GM18870 (cell line): ENCODE results near the gene ZNF564.
"Not testable (repeated sequence)": the region's sequence is repeated elsewhere in the genome, so short reads cannot be mapped to it uniquely, and the experiment has no call there.

Source experiments
- ATAC-seq: cut with Tn5 transposase; IDR thresholded peaks from one replicate; pipeline ENCODE4 v1.9.1; 2021; ENCODE audit warnings: moderate library complexity; ENCODE audit not compliant: unreplicated experiment

The ZNF564 gene

GRCh38 chr19:12551060-12551832 is at the start of gene ZNF564:
Gene ZNF564 (minus strand): TSS chr19:12551482. CDS start chr19:12551332, 150 bp downstream.
- peak; percentile 94 for ATAC-seq

DNA sequence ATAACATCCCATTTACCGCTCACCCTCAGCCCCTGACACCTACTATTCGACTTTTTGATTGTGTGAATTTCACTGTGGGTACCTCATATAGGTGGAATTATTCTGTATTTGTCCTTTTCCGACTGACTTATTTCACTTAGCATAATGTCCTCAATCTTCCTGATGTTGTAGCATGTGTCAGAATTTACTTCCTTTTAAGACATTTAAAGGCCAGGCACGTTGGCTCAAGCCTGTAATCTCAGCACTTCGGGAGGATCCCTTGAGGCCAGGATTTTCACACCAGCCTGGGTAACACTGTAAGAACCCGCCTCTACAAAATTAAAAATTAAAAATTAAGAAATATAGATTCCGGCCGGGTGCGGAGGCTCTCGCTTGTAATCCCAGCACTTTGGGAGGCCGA is 46.3 kb upstream of the ZNF564 start:
- no peak for ATAC-seq

DNA sequence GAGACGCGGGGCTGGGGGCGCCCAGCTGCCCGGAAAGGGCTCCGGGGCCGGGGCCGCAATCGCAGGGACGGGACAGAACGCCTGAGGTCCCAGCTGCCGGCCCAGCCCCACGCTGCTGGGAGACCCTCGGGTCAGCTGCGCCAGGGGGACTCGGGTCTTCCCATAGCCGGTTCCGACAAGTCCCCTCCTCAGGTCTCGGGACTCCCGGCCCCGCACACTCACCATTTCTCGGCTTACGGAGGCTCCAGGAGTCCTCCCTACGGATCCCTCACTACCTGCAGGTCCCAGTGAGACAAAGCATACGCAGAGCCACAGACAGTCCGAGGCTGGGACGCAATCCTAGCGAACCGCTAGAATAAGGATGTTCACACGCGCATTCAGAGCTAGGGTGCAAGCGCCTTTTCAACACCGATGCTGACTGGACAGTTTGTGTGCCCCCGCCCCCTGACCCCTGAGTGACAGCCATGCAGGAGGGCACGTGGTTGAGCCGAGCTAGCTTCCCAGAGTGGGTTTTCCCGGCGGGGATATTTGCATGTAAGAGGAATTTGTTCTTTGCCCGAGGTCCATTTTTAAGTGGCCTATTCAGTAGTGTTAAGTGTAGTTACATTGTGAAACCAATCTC is 45.8 kb upstream of the ZNF564 start:
- ATAC-seq = no peak

DNA sequence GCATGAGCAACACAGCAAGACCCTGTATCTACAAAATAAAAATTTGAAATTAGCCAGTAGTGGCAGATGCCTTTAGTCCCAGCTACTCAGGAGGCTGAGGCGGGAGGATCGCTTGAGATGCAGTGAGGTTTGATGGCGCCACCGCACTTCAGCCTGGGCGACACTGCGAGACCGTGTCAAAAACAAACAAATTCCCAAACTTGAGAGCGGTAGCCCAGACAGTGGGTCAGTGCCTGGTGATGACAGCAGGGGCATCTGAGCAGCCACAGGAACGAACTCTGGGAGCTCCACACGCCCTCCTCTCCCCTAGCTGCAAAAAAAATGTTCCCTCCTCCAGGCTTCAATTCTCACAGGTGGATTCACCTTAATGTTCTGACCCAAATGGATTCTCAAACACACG is 45.2 kb upstream of the ZNF564 start:
- no peak for ATAC-seq

DNA sequence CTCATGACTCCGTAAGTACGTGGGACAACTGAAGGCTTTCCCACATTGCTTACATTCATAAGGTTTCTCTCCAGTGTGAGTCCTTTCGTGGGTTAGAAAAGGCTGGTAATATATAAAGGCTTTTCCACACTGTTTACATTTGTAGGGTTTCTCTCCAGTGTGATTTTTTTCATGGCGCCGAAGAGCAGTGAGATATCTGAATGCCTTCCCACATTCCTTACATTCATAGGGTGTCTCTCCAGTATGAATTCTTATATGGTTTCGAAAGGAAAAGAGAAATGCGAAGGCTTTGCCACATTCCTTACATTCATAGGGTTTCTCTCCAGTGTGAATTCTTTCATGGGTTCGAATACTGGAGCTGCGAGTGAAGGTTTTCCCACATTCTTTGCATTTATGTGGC is 29.8 kb upstream of the ZNF564 start:
- ATAC-seq = no peak

DNA sequence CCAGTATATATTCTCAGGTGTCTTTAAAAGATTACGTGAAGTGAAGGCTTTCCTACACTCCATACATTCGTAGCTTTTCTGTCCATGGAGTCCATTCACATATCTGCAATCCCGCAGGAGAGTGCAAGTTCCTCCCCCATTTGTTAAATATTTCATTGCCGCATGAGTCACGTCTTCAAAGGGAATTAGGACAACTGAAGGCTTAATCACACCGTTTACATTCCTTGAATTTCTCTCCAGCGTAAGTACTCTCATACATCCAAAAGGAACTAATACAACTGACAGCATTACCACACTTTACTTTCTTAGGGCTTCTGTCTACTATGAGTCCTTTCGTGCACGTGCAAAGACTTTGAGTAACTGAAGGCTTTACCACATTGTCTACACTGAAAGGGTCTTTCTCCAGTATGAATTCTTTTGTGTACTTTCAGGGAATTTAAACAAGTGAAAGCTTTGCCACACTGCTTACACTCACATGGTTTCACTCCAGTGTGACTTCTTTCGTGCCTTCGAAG is 29.0 kb upstream of the ZNF564 start:
- ATAC-seq = no peak

- ATAC-seq = no peak
These were observed 27.4 kb upstream of the ZNF564 start for GRCh38 chr19:12578641-12579040.

DNA sequence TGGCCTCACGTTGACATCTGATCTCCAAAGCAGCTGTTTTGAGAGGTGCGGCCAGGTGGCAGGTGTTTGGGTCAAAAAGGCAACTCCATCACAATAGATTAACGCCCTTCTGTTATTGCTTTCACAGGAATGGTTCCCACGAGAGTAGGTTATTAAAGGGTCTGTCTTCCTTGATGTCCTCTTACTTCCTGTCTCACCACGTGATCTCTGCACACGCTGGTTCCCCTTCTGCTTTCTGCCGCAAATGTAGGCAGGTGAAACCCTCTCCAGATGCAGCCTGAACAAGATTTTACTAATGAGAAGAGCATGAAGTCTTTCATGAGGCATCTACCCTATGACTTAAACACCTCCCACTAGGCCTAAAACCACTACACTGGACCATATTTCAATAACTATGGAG is 22.8 kb upstream of the ZNF564 start:
- no peak for ATAC-seq

- no peak for ATAC-seq
These were observed 16.7 kb upstream of the ZNF564 start for GRCh38 chr19:12567951-12568350.

GRCh38 chr19:12566380-12566779 is 15.1 kb upstream of the ZNF564 start:
- ATAC-seq = not testable (repeated sequence)

DNA sequence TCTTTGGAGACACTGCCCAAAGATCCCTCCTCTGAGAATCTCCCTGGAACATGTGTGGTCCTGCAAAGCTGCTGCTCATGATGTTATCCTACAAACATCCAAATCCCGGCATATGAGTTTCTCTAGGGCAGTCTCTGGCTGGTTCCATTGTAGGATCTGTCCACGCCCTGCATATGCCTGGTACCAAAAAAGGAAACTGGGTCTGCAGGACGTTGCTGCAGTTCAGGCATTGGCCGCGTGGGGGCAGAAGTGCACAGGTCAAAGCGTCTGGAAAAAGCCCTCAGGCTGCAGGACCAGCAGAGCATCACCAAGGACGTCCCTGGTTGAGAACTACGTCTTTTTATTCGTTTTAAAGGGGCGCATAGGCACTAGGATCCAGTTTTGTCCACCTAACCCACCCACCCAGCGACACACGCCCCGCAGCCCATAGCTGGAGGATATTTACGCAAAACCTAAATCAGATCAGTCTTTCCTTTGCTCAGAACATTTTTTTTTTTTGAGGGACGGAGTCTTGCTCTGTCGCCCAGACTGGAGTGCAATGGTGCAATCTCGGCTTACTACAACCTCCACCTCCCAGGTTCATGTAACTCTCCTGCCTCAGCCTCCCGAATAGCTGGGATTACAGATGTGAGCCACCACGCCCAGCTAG is 12.9 kb upstream of the ZNF564 start:
- ATAC-seq = no peak

GRCh38 chr19:12555456-12555930 is 4.2 kb upstream of the ZNF564 start:
- no peak for ATAC-seq

DNA sequence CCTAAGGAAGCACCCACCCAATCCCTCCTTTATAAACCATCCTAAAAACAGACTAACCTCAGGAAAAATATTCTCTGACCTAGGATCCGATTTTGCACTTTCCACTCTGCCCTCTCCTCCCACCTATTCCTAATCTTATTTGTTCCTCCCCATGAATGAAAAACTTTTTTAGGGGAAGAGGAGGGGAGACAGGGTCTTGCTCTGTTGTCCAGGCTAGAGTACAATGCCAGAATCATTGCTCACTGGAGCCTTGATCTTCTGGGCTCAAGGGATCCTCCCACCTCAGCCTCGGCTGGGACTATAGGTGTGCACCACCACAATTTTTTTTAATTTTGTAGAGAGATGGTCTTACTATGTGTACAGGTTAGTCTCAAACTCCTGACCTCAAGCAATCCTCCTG is 4.4 kb downstream of the ZNF564 start:
- no peak for ATAC-seq

DNA sequence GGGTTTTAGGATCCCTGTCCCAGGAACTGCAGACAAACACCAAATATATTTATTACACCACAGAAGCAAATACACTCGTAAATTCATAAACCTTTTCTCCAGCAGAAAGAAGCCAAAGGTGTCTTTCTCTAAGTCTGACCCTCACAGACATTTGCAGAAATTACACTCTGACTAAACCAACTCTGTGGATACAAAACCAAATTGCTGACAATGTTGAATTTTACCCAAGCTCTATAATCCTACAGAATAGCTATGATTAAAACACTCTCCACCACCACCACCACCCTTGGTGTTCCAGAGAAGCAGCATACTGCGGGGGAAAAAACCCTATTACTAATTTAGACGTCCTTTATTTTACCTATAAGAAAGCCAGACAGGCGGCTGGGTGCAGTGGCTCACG is 5.2 kb downstream of the ZNF564 start:
- ATAC-seq = no peak

DNA sequence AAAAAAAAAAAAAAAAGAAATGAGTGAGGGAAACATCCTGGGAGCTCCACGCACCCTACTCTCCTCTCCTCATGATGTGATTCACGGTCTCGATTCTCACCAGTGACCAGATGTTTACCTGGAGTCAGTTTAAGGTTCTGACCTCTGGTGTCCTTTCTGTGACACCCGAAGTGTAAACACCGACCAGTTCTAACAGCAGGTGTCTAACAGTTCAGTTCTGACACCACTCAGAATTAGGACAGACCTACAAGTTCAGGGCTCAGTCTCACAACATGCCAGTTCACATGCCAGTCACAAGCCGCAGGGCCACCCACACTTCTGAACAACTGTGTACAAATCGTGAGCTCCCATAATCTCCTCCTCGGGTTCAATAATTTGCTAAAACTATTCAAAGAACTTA is 6.0 kb downstream of the ZNF564 start:
- no peak for ATAC-seq

DNA sequence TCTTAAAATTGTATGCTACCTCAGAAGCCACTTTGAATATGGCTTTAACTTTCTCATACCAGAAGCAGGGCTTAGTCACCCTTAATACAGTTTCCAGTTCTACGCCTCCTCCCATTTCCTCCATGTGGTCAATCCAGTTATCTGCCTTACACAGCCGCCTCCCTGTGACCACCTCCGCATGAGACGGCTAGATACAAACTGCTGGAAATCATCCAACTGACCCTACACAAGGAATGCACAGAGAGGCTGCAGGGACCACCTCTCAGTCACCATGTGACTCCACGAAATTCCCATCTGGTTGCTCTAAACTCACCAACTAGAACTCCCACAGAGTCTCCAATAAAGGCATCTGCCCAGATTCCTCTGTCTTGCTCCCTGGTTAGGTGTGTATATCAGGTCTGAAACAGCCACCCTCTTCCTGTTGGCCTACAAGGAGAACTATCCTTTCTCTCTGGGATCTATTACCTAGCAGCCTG is 6.8 kb downstream of the ZNF564 start:
- no peak for ATAC-seq

- no peak for ATAC-seq
These were observed 7.4 kb downstream of the ZNF564 start for GRCh38 chr19:12543855-12544254.

- no peak for ATAC-seq
These were observed 24.0 kb downstream of the ZNF564 start for GRCh38 chr19:12527034-12527836.

DNA sequence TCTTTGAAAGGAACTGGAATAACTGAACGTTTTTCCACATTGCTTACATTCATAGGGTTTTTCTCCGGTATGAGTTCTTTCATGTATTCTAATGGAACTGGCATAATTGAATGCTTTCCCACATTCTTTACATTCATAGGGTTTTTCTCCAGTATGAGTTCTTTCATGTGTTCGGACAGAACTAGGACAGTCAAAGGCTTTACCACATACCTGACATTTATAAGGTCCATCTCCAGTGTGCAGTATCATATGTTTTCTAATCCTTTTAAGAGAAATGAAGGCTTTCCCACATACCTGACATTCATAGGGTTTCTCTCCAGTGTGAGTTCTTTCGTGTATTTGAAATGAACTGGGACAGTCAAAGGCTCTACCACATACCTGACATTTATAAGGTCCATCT is 24.7 kb downstream of the ZNF564 start:
- no peak for ATAC-seq

DNA sequence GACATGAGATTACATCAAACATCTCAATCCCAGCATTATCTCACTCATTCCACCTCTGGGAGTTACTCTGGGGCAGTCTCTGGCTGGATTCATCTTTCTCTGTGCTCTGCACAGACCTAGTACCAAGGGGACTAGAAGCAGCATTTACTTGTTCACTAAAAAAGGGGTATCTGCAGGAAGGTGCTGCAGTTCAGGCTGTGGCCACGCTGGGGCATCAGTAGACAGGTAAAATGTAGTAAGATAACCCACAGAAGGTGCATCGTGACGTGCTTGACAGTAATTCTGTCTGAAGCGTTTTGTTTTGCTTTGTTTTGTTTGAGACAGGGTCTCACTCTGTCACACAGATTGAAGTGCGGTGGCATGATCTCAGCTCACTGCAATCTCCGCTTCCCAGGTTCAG is 29.3 kb downstream of the ZNF564 start:
- ATAC-seq = no peak

GRCh38 chr19:12513531-12514061 is 37.7 kb downstream of the ZNF564 start:
- ATAC-seq = no peak
